Vagina (tissue), 2 donors: ENCODE results near the gene CST9. TPM values are rescaled to one million over a fixed set of nuclear protein-coding genes. Genes with fewer than 3 reads are reported as not detected.

ENCODE experiments used
- DNase-seq, 2 donors: peaks; one replicate each; pipeline ENCODE4 v3.0.0-alpha.2; 2017; ENCODE audit errors: extremely low spot score in 2 of 2
- H3K27ac ChIP-seq: fragments of 200-600 bp; sonication (generic); one replicate; pipeline ENCODE4 v1.5.1; 2019
- H3K27me3 ChIP-seq: fragments of 200-600 bp; sonication (generic); one replicate; pipeline ENCODE4 v1.5.1; 2019
- H3K36me3 ChIP-seq, 2 donors: fragments of 200-600 bp; sonication (generic); one replicate each; pipeline ENCODE4 v1.5.1; 2017 to 2019
- H3K4me1 ChIP-seq: fragments of 200-600 bp; sonication (generic); one replicate; pipeline ENCODE4 v1.5.1; 2019
- H3K4me3 ChIP-seq, 2 donors: fragments of 200-600 bp; sonication (generic); 1 replicate in 1 of 2; 2 replicates in 1 of 2; pipeline ENCODE4 v1.5.1; 2016 to 2019
- H3K9me3 ChIP-seq: fragments of 200-600 bp; sonication (generic); one replicate; pipeline ENCODE4 v1.5.1; 2019
- POLR2A ChIP-seq, 2 donors: fragments of 450-650 bp; IDR thresholded peaks; one replicate each; pipeline ENCODE4 v1.6.1; 2017; ENCODE audit warnings: antibody characterized with exemption in 2 of 2, mild to moderate bottlenecking in 2 of 2, moderate library complexity in 2 of 2
- POLR2AphosphoS5 ChIP-seq, 2 donors: sonication (generic); formaldehyde crosslinking; IDR thresholded peaks; one replicate each; pipeline ENCODE4 v1.9.0; 2017; ENCODE audit warnings: antibody characterized with exemption in 2 of 2, mild to moderate bottlenecking in 2 of 2, low read depth in 1 of 2; ENCODE audit not compliant: insufficient read depth in 1 of 2
- intact Hi-C: fragments of 100-400 bp; cut with DNase I; formaldehyde crosslinking; loops from one replicate; pipeline ENCODE4 v1.15.1; 2023
- total RNA-seq: library from RNA; depleted of rRNA; stranded (reverse); fragments of >200 nt; gene quantifications from one replicate; pipeline ENCODE4 v1.2.3, GENCODE V29; 2016
- TF ChIP-seq, protein P1 (sequence below), 3 experiments: fragments of 450-650 bp in 2 of 3; fragments of 200-600 bp in 1 of 3; sonication (generic) in 1 of 3; IDR thresholded peaks; one replicate each; pipeline ENCODE4 v1.5.1; 2017 to 2019; ENCODE audit warnings: antibody characterized with exemption in 3 of 3, mild to moderate bottlenecking in 2 of 3, moderate library complexity in 2 of 3

CST9 gene
- total RNA-seq, 1 donor from 2014 or later: not detected

DNA sequence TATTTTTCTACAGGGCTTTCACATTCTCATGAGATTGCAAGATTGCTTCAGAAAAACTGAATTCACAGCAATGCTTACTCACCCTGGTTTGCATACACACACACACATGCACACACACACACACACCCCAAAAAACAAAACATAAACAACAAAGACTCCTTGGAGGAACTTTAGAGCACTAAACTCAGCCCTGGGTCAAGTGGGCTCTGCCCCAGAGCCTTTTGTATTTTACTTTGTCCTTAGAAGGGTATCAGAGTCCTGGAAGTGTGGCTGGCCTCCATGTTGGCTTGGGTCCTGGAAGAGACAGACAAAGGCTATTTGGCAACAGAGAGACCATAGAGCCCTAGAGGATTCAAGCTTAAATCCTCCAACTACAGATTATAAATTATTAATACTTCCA lies 8.0 kb upstream of the CST9 start:
- Histone ChIP-seq H3K27me3 (no peaks in the 10 kb centered on the region), H3K4me1 (no peaks in the 10 kb centered on the region), H3K4me3 (no peak overlapping the region), H3K9me3 (no peaks in the 10 kb centered on the region), H3K36me3 (no peaks in the 10 kb centered on the region), H3K27ac (peak overlapping the region; percentile 44)
- DNase-seq: peak in 1 of 2 donors; percentile 75
- TF ChIP-seq, protein P1, sequence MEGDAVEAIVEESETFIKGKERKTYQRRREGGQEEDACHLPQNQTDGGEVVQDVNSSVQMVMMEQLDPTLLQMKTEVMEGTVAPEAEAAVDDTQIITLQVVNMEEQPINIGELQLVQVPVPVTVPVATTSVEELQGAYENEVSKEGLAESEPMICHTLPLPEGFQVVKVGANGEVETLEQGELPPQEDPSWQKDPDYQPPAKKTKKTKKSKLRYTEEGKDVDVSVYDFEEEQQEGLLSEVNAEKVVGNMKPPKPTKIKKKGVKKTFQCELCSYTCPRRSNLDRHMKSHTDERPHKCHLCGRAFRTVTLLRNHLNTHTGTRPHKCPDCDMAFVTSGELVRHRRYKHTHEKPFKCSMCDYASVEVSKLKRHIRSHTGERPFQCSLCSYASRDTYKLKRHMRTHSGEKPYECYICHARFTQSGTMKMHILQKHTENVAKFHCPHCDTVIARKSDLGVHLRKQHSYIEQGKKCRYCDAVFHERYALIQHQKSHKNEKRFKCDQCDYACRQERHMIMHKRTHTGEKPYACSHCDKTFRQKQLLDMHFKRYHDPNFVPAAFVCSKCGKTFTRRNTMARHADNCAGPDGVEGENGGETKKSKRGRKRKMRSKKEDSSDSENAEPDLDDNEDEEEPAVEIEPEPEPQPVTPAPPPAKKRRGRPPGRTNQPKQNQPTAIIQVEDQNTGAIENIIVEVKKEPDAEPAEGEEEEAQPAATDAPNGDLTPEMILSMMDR (IDR thresholded peaks at IDR 0.05): no peak
- TF ChIP-seq POLR2AphosphoS5 (IDR thresholded peaks at IDR 0.05; ENCODE audit: insufficient read depth in 1 of 2, low read depth in 1 of 2) (no peak), POLR2A (IDR thresholded peaks at IDR 0.05) (no peak)
- intact Hi-C loops: no loop called here

DNA sequence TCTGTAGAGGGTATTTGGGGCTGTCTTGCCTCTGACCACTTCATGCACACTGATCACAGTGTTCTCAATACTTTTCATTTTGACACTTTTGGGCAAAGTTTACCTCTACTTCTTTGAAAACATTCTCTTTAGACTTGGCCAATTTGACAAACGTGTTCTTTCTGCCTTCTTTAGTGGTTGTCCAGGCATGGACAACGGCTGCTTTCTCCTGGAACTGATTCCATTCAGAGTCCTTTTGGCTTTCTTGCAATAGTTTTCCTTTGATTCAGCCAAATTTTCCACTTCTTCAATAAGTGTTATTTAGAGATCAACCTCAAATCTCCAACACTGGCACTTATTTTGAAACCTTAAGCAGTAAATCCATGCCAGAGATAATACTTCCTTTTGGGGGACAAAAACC lies 6.7 kb upstream of the CST9 start:
- no peak overlapping the region for H3K4me3 ChIP-seq
- DNase-seq: no peak
- H3K9me3 ChIP-seq: no peaks in the 10 kb centered on the region
- TF ChIP-seq POLR2AphosphoS5 (IDR thresholded peaks at IDR 0.05; ENCODE audit: insufficient read depth in 1 of 2, low read depth in 1 of 2) (no peak), POLR2A (IDR thresholded peaks at IDR 0.05) (no peak)
- TF ChIP-seq, protein P1 (IDR thresholded peaks at IDR 0.05): no peak
- no peaks in the 10 kb centered on the region for H3K27me3 ChIP-seq
- intact Hi-C loops: no loop called here
- H3K4me1 ChIP-seq: no peaks in the 10 kb centered on the region
- no peak overlapping the region for H3K27ac ChIP-seq
- H3K36me3 ChIP-seq: no peaks in the 10 kb centered on the region

DNA sequence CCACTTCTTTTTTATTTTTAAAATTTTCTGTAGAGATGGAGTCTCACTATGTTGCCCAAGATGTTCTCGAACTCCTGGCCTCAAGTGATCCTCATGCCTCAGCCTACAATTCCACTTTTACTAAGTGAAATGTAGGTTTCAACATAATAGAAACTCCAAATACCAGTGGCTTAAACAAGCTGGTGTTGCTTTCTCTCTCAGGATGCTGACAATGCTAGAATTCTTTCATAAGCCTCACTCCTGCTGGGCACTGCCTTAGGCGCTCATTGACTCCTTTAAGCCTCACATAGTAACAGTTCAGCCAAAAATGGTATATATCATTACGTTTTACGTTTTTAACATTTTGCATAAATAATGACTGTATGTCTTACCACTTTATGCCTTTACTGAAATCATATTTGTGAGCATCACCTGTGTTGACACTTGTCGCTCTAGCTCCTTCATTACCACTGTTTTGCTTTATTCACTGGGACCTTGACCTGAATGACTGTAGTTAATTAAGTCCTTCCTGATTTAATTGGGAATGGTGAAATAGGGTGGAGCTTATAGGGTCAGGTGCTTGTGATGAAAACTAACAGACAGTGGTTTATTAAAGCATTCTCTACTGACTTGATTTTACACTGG lies 3.9 kb upstream of the CST9 start:
- intact Hi-C loops: no loop called here
- Histone ChIP-seq H3K36me3 (no peaks in the 10 kb centered on the region), H3K27ac (no peak overlapping the region), H3K4me3 (no peak overlapping the region), H3K9me3 (no peaks in the 10 kb centered on the region), H3K27me3 (no peaks in the 10 kb centered on the region), H3K4me1 (no peaks in the 10 kb centered on the region)
- DNase-seq: no peak
- no peak for TF ChIP-seq POLR2AphosphoS5 (IDR thresholded peaks at IDR 0.05; ENCODE audit: insufficient read depth in 1 of 2, low read depth in 1 of 2)

DNA sequence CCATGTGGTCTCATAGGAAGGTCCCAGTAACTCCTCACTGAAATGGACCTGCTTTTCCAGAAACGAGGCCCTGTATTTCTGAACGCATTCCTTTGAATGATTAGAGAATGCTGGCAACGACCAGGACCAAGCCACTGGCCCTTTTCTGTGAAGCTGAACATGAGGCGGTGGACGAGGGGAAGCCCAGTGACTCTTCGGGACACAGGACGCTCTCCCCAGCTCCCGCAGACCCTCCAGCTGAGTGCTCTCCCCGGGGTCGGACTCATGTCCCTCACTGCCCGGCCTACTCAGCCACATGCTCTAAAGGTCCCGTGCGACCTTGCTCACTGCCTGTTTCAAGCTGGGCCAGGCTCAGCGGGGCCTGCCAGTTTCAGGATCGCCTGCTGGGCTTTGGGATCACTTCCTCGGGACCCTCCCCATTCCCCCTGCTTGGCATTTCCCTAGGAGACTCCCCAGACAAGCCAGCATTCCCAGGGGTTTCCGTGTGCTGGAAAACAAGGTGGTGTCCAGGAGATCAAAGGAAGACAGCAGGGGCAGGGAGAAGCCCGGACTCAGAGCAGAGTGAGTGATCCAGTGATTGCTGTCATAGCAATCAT lies 2.6 kb upstream of the CST9 start:
- H3K4me3 ChIP-seq: no peak overlapping the region
- H3K27ac ChIP-seq: no peak overlapping the region
- intact Hi-C loops: no loop called here
- no peaks in the 10 kb centered on the region for H3K4me1 ChIP-seq
- H3K9me3 ChIP-seq: no peaks in the 10 kb centered on the region
- TF ChIP-seq POLR2A (IDR thresholded peaks at IDR 0.05) (no peak), POLR2AphosphoS5 (IDR thresholded peaks at IDR 0.05; ENCODE audit: insufficient read depth in 1 of 2, low read depth in 1 of 2) (no peak)
- TF ChIP-seq, protein P1 (IDR thresholded peaks at IDR 0.05): no peak
- DNase-seq: no peak
- H3K36me3 ChIP-seq: no peaks in the 10 kb centered on the region
- no peaks in the 10 kb centered on the region for H3K27me3 ChIP-seq

DNA sequence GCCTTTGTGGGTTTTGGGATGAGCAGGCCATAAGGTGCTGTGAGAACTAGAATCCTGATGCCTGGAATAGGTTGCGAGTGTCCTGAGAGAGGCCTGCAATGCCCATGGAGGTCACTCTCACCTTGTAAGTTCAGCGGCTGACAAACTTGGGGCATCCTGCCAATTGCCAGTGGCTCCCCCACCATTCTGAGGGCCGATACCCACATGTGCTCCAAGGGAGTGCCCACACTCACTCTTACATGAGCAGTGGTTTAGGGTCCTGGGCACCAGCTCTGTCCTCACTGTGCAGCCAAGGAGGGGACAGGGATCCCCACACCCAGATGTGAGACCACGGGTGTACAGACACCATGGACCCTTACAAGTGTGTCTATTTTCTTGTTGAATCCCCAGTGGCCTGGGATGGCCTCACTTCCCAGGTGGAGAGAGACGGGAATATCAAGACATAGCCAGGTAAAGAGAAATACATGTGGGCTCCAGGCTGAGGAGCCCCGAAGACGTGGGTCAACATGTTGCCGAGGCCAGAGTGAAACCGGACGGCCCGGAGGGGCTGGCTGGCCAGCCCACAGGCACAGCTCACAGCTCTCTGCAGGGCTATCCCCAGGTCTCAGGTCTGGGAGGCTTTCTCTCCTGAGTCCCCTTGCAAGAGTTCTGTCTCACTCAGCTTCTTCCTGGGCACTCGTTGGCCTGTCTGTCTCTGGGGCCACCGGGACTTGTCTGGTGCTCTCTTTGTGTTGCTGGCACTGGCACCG lies 2.0 kb upstream of the CST9 start:
- no peaks in the 10 kb centered on the region for H3K9me3 ChIP-seq
- TF ChIP-seq POLR2A (IDR thresholded peaks at IDR 0.05): no peak
- TF ChIP-seq, protein P1 (IDR thresholded peaks at IDR 0.05): no peak
- TF ChIP-seq POLR2AphosphoS5 (IDR thresholded peaks at IDR 0.05; ENCODE audit: insufficient read depth in 1 of 2, low read depth in 1 of 2): no peak
- intact Hi-C loops: no loop called here
- H3K27me3 ChIP-seq: no peaks in the 10 kb centered on the region
- H3K36me3 ChIP-seq: no peaks in the 10 kb centered on the region
- no peak for DNase-seq
- H3K4me3 ChIP-seq: no peak overlapping the region
- no peak overlapping the region for H3K27ac ChIP-seq
- H3K4me1 ChIP-seq: no peaks in the 10 kb centered on the region
